ENCODE data around the gene TSPAN9. TPM values are rescaled to one million over a fixed set of nuclear protein-coding genes. Genes with fewer than 3 reads are reported as not detected.

Gene TSPAN9
- total RNA-seq, 4 donors from 2014 or later: 9.9 to 47.3 (median 15.4) TPM

DNA sequence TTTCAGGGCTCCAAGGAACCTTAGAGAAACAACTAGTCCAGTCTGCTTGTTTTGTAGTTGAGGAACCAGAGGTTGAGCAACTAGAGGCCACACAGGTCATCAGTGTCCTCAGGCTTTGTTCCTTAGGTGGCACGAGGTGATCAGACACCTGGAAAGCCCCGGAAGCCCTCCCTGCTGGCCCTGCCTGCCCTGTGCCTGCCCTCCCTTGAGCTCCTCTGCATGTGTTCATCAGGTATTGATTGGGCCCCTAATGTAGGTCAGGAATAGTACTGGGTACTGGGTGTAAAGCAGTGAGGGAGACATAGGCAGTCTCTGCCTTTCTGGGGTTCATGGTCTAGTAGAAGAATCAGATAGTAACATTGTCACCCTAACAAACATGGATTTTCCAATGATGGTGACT is 114.3 kb downstream of the TSPAN9 start:
- TF ChIP-seq, protein P1, sequence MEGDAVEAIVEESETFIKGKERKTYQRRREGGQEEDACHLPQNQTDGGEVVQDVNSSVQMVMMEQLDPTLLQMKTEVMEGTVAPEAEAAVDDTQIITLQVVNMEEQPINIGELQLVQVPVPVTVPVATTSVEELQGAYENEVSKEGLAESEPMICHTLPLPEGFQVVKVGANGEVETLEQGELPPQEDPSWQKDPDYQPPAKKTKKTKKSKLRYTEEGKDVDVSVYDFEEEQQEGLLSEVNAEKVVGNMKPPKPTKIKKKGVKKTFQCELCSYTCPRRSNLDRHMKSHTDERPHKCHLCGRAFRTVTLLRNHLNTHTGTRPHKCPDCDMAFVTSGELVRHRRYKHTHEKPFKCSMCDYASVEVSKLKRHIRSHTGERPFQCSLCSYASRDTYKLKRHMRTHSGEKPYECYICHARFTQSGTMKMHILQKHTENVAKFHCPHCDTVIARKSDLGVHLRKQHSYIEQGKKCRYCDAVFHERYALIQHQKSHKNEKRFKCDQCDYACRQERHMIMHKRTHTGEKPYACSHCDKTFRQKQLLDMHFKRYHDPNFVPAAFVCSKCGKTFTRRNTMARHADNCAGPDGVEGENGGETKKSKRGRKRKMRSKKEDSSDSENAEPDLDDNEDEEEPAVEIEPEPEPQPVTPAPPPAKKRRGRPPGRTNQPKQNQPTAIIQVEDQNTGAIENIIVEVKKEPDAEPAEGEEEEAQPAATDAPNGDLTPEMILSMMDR (IDR thresholded peaks at IDR 0.05; ENCODE audit: low read depth): no peak

DNA sequence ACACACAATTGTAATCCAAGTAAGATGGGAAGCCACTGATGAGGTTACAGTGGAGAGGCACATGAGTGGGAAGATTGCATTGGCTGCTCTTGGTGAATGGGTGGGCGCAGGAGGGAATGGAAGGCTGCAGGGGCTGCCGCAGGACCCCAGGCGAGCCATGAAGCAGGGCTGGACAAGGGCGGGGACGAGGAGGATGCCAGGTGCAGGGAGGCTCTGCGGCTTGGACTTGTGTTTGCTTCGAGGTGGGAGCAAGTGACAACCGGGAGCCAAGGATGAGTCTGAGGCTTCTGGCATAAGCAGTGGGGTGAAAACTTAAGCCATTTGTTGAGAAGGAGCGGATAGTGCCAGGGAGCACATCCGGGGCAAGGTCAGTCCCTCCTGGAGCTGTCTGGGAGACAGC is 115.0 kb downstream of the TSPAN9 start:
- TF ChIP-seq, protein P1 (IDR thresholded peaks at IDR 0.05; ENCODE audit: low read depth): no peak

DNA sequence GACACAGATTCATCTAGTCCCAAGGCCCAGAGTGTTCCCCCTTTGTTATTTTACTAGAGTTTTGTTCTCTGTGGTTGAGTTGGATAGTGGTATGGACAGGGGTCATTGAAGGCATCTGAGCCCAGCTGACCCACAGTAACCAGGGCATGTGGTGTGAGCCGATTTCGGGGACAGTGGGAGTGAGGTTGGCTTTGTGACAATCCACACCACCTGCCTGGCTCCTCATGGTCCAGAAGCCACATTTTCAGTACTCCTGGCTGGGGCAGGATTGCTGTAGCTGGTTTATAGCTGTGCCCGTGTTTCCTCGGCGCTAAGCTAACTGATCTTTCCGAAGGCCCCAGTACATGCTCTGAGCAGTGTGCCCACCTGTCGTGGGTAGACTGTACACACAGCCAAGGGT is 116.0 kb downstream of the TSPAN9 start:
- TF ChIP-seq, protein P1 (IDR thresholded peaks at IDR 0.05; ENCODE audit: low read depth): no peak

DNA sequence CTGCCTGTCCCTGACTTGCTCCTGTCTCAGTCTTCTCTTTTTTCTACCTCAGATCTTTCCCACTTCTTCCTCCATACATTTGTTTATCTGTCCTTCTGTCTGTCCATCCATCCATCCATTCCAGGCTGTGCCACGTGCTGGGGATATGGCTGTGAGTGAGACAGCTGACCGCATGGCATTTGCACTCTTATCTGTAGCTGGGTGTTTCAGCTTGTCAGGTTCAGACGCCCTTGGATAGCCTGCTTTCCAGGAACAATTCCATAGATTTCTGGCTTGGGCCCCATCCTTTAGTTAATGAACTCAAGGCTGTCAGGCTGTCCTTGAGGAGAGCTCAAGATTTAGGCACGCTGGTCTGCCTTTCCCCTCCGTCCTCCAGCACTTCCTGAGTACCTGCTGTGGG is 116.6 kb downstream of the TSPAN9 start:
- TF ChIP-seq, protein P1 (IDR thresholded peaks at IDR 0.05; ENCODE audit: low read depth): no peak

DNA sequence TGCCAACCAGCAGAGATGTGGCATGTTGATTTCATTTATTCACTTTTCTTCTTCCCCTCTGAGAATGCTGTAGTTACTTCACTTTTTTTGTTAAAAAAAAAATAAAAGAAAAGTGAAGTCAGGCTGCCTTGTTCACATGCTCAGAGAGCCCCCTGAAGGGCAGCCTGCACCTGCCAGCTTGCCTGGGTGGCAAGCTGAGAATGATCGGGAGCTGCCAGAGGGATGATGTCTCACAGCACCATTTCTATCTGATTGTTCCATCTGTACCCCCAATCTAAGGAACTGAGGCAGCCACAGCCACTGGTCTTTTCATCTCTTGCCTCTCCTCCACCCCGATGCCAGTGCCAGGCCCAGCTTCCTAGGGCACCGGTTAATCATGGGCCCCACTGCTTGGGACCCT is 118.2 kb downstream of the TSPAN9 start:
- TF ChIP-seq, protein P1 (IDR thresholded peaks at IDR 0.05; ENCODE audit: low read depth): no peak

DNA sequence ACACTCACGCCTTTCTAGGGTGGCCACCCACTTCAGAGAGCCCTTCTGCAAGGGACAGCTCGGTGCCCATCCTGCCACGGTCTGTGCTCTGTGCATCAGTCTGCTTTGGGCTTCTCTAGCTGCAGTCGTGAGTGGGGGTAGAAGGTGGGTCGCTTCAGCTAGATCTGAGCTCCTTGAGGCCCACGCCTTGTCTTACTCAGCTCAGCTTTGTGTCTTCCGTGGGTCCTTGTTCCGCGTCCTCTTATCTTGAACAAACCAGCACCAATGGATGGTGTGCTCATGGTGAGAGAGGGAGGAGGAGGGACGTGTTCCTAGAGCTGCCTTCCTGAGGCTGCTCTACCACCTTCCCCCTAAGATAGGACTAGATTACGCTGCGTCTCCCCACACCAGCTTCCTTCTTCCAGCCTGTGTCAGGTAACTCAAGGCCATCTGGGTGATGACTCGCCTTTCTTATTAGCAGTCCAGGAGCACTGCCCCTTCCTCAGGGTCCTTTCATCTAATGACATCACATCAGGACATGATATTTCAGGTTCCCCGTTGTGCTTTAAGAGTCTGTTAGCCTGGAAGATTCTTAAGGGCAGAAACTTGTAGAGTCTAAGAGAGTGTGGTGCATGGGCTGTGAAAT is 118.8 kb downstream of the TSPAN9 start:
- TF ChIP-seq, protein P1 (IDR thresholded peaks at IDR 0.05; ENCODE audit: low read depth): no peak

DNA sequence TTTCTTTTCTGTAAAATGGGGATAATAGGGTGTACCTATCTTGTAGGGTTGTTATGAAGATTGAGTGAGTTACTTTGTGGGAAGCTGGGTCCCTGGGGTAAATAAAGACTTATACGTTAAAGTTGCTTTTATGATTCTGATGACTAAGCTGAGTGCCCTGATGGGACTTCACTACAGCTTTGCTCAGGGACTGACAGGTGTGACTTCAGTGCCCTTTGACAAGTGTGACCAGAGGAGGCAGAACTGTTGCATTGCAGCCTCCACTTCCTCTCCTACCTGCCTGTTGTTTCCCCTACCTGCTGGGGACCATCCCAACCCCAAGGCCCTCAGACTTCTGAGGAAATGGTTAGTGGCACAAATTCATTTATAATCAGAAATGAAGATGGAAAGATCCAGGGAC is 119.3 kb downstream of the TSPAN9 start:
- TF ChIP-seq, protein P1 (IDR thresholded peaks at IDR 0.05; ENCODE audit: low read depth): no peak
